GM12878 (cell line): ENCODE results near the gene SCYGR3. TPM values are rescaled to one million over a fixed set of nuclear protein-coding genes. Genes with fewer than 3 reads are reported as not detected.
A peak's percentile ranks its signal among the peaks of the same experiment; 100 is the strongest.

Source experiments
- ATAC-seq: fragments of 200-7000 bp; cut with Tn5 transposase; 3 replicates; pipeline ENCODE4 v1.9.1; 2020; ENCODE audit warnings: mild to moderate bottlenecking, moderate library complexity
- BruUV-seq: library from RNA; stranded (reverse); fragments of 400-500 nt; replicated peaks from 2 replicates; lab custom pipeline; 2021; lab: Mats Ljungman, UMichigan
- CTCF ChIA-PET: fragments of 300-600 bp; sonication (Branson Sonifier 250); formaldehyde crosslinking; extraction: SDS; loops from one replicate; lab custom pipeline; 2021; ENCODE audit warnings: inconsistent platforms; lab: Yijun Ruan, JAX
- POLR2A ChIA-PET: fragments of 350-600 bp; formaldehyde crosslinking; extraction: SDS; loops from one replicate; lab custom pipeline; 2021; ENCODE audit warnings: inconsistent platforms; lab: Charles Lee
- RAD21 ChIA-PET: fragments of 300-600 bp; sonication (Branson Sonifier 250); formaldehyde crosslinking; loops from one replicate; lab custom pipeline; 2023; ENCODE audit warnings: antibody characterized with exemption; ENCODE audit not compliant: unreplicated experiment; lab: Charles Lee
- SMC1A ChIA-PET: fragments of 300-600 bp; sonication (Branson Sonifier 250); formaldehyde crosslinking; loops from one replicate; lab custom pipeline; 2023; ENCODE audit not compliant: unreplicated experiment, uncharacterized antibody; lab: Charles Lee
- DNase-seq: peaks from one replicate; pipeline ENCODE4 v3.0.0-alpha.2; 2011; ENCODE audit warnings: low read depth, low spot score
- FAIRE-seq: peaks from 3 replicates; lab custom pipeline; 2011; peaks lifted over from hg19 to GRCh38; lab: Jason Lieb, UNC
- H2AFZ ChIP-seq: 2 replicates; pipeline ENCODE4 v1.6.0; 2011; ENCODE audit warnings: low read depth, low read length, control low read depth; ENCODE audit not compliant: control insufficient read depth
- H3K27ac ChIP-seq: 2 replicates; pipeline ENCODE4 v1.5.1; 2011; ENCODE audit warnings: control low read depth; ENCODE audit not compliant: control insufficient read depth, insufficient read depth
- H3K27me3 ChIP-seq, 2 experiments: replicated peaks in 1 of 2; 2 replicates each; pipeline versions ENCODE4 v1.6.0 to v1.6.1; 2011; ENCODE audit warnings: low read length in 1 of 2; ENCODE audit not compliant: control insufficient read depth in 2 of 2, insufficient read depth in 2 of 2
- H3K36me3 ChIP-seq, 2 experiments: 2 replicates each; pipeline ENCODE4 v1.5.1; 2011; ENCODE audit warnings: low read length in 1 of 2; ENCODE audit not compliant: control insufficient read depth in 2 of 2, insufficient read depth in 2 of 2
- H3K4me1 ChIP-seq: 2 replicates; pipeline ENCODE4 v1.6.1; 2011; ENCODE audit warnings: mild to moderate bottlenecking, low read length, moderate library complexity, mixed read lengths; ENCODE audit not compliant: control insufficient read depth, insufficient read depth
- H3K4me2 ChIP-seq: 2 replicates; pipeline ENCODE4 v1.6.0; 2011; ENCODE audit warnings: control low read depth; ENCODE audit not compliant: control insufficient read depth, insufficient read depth
- H3K4me3 ChIP-seq: fragments of 200-600 bp; sonication (generic); 2 replicates; pipeline ENCODE4 v1.5.1; 2016
- H3K79me2 ChIP-seq: 2 replicates; pipeline ENCODE4 v1.6.0; 2011; ENCODE audit warnings: low read length; ENCODE audit not compliant: control insufficient read depth, insufficient read depth
- H3K9ac ChIP-seq: 2 replicates; pipeline ENCODE4 v1.8.0; 2011; ENCODE audit warnings: low read length, control low read depth, mixed read lengths; ENCODE audit not compliant: control insufficient read depth, insufficient read depth
- H3K9me3 ChIP-seq: replicated peaks from 3 replicates; pipeline ENCODE4 v1.5.1; 2011; ENCODE audit warnings: mild to moderate bottlenecking, low read length; ENCODE audit not compliant: control insufficient read depth, insufficient read depth
- H4K20me1 ChIP-seq: 2 replicates; pipeline ENCODE4 v1.6.0; 2011; ENCODE audit not compliant: control insufficient read depth, insufficient read depth
- BCL3 ChIP-seq: IDR thresholded peaks from 2 replicates; pipeline ENCODE4 v1.6.1; 2011; ENCODE audit warnings: borderline replicate concordance, low read depth, mild to moderate bottlenecking, moderate library complexity, low read length; ENCODE audit not compliant: insufficient read depth, poor library complexity, severe bottlenecking
- CHD2 ChIP-seq: IDR thresholded peaks from 2 replicates; pipeline ENCODE4 v1.6.1; 2011; ENCODE audit warnings: low read depth, low read length, improper control_type of control experiment, borderline replicate concordance
- ELK1 ChIP-seq: IDR thresholded peaks from 2 replicates; pipeline ENCODE4 v1.6.1; 2012; ENCODE audit warnings: low read depth, low read length, improper control_type of control experiment
- HCFC1 ChIP-seq: fragments of 150-350 bp; IDR thresholded peaks from 2 replicates; pipeline ENCODE4 v1.6.1; 2014; ENCODE audit warnings: low read length
- KDM1A ChIP-seq: fragments of 200-600 bp; sonication (generic); IDR thresholded peaks from 2 replicates; pipeline ENCODE4 v1.6.1; 2016; ENCODE audit warnings: borderline replicate concordance
- MTA3 ChIP-seq: IDR thresholded peaks from 2 replicates; pipeline ENCODE4 v1.6.1; 2012; ENCODE audit warnings: low read length, inconsistent platforms, borderline replicate concordance
- SMAD1 ChIP-seq: fragments of 450-650 bp; IDR thresholded peaks from 2 replicates; pipeline ENCODE4 v1.6.1; 2018; ENCODE audit warnings: mild to moderate bottlenecking, low read depth; ENCODE audit not compliant: partially characterized antibody
- SUPT20H ChIP-seq: IDR thresholded peaks from 2 replicates; pipeline ENCODE4 v1.6.1; 2011; ENCODE audit warnings: low read depth, mild to moderate bottlenecking, low read length, moderate library complexity, borderline replicate concordance; ENCODE audit not compliant: control insufficient read depth
- TCF12 ChIP-seq: IDR thresholded peaks from 2 replicates; pipeline ENCODE4 v1.6.1; 2011; ENCODE audit warnings: low read depth, mild to moderate bottlenecking, low read length
- WRNIP1 ChIP-seq: IDR thresholded peaks from 2 replicates; pipeline ENCODE4 v1.6.1; 2011; ENCODE audit warnings: low read depth, low read length, improper control_type of control experiment, borderline replicate concordance
- ZZZ3 ChIP-seq: IDR thresholded peaks from 2 replicates; pipeline ENCODE4 v1.6.1; 2011; ENCODE audit warnings: low read depth; ENCODE audit not compliant: control insufficient read depth, insufficient read length
- WGBS: methylation state at CpG from one replicate; pipeline ENCODE4 v1.1.6; 2016; ENCODE audit warnings: low lambda C conversion rate; ENCODE audit not compliant: insufficient replicate concordance, insufficient coverage; ENCODE audit errors: missing lambda C conversion rate; 5-methylcytosine and 5-hydroxymethylcytosine counted together
- in situ Hi-C: fragments of 300-500 bp; cut with MboI; formaldehyde crosslinking; loops from 9 replicates; pipeline ENCODE4 v1.14.3; 2018; ENCODE audit warnings: mixed read lengths
- intact Hi-C: fragments of 100-400 bp; cut with micrococcal nuclease; formaldehyde crosslinking; loops from one replicate; pipeline ENCODE4 v1.14.2; 2022; ENCODE audit not compliant: unreplicated experiment
- polyA plus RNA-seq, 11 experiments: library from polyadenylated mRNA; depleted of rRNA in 4 of 11; unstranded in 6 of 11; stranded (reverse) in 5 of 11; fragments of >200 nt; fragmentation: Nextera tagmentation in 4 of 11; fragmentation: Illumina TruSeq in 1 of 11; extraction: Ambion mirVana in 4 of 11; extraction: Trizol in 1 of 11; gene quantifications; 1 replicate in 1 of 11; 2 replicates in 10 of 11; pipeline versions ENCODE4 v1.2.1 to v1.2.3, GENCODE V29; 2011 to 2016; ENCODE audit warnings: inconsistent platforms in 2 of 11, missing spikeins in 2 of 11, low read depth in 1 of 11
- total RNA-seq, 4 experiments: library from RNA; depleted of rRNA in 3 of 4; stranded (reverse); fragments of >200 nt in 3 of 4; fragmentation: Illumina TruSeq in 1 of 4; extraction: Trizol in 1 of 4; gene quantifications; 2 replicates each; pipeline versions ENCODE4 v1.2.1 to v1.2.3, GENCODE V29; 2013 to 2021

SCYGR3 gene
- total and polyA plus RNA-seq, 10 of the 15 experiments (the other 5 are each of a cell fraction or from before 2014, with no cell fraction given): not detected

GRCh38 chr2:227576110-227576509 lies 38.5 kb downstream of the SCYGR3 start (continued):
- TF ChIP-seq SMAD1 (no peak), WRNIP1 (no peak), CHD2 (no peak), ZZZ3 (no peak), HCFC1 (no peak), SUPT20H (no peak)

GRCh38 chr2:227570615-227571014 lies 44.0 kb downstream of the SCYGR3 start:
- BruUV-seq: no TSS peak
- Histone ChIP-seq H3K4me3 (no peak overlapping the region), H3K79me2 (no peaks in the 10 kb centered on the region), H3K27me3 (no peaks in the 10 kb centered on the region), H3K9ac (no peak overlapping the region), H3K36me3 (no peaks in the 10 kb centered on the region), H3K4me1 (no peaks in the 10 kb centered on the region), H3K9me3 (no peaks in the 10 kb centered on the region), H4K20me1 (no peaks in the 10 kb centered on the region), H3K4me2 (no peak overlapping the region), H2AFZ (no peak overlapping the region), H3K27ac (no peak overlapping the region)
- CTCF ChIA-PET: interaction anchor here (0.6 to 1.1 kb wide), 2 partner anchors 195 to 470 kb away, joined by 3 to 4 read pairs; no protein-coding TSS in a partner anchor
- POLR2A ChIA-PET: interaction anchor here (0.6 to 1.1 kb wide), 2 partner anchors 11 to 393 kb away, joined by 3 read pairs; no protein-coding TSS in a partner anchor
- intact Hi-C loops (no loop called here), in situ Hi-C loops (no loop called here)
- FAIRE-seq: no peak
- SMC1A ChIA-PET: interaction anchor here (0.6 to 0.9 kb wide), 2 partner anchors 47 to 165 kb away, joined by 3 read pairs; no protein-coding TSS in a partner anchor
- no peak for DNase-seq
- no peak for ATAC-seq
- RAD21 ChIA-PET: interaction anchor here (1.3 kb wide), 1 partner anchor 165 kb away, joined by 5 read pairs; no protein-coding TSS in a partner anchor
- no peak for TF ChIP-seq ELK1
- no peak for TF ChIP-seq TCF12
- TF ChIP-seq MTA3: no peak
- TF ChIP-seq KDM1A: no peak
- TF ChIP-seq BCL3: peak; percentile 14
- WGBS: 44% methylated on average over 1 of the region's 1 CpG
